ENCODE measurements around the gene PUM2. TPM values are rescaled to one million over a fixed set of nuclear protein-coding genes. Genes with fewer than 3 reads are reported as not detected.
A peak's percentile ranks its signal among the peaks of the same experiment; 100 is the strongest.

The PUM2 gene
- total and polyA plus RNA-seq, 2 of the 13 experiments (the other 11 are each of a cell fraction or from before 2014, with no cell fraction given) = 69.6 to 69.8 TPM

- 0 out of 2 replicates have a peak, but pooled peaks have one; percentile 29 for TF ChIP-seq TFAP4 (IDR thresholded peaks at IDR 0.05; ENCODE audit: borderline replicate concordance, low read depth)
- no peak for TF ChIP-seq GABPA (IDR thresholded peaks at IDR 0.05; ENCODE audit: low read depth, low read length)
- TF ChIP-seq GABPA (CRISPR knock-in tag; IDR thresholded peaks at IDR 0.05; ENCODE audit: low read depth) = 0 out of 2 replicates have a peak, but pooled peaks have one; percentile 7
- 0 out of 2 replicates have a peak, but pooled peaks have one; percentile 15 for TF ChIP-seq HNF1B (CRISPR knock-in tag; IDR thresholded peaks at IDR 0.05)
- no peak for TF ChIP-seq FLYWCH1 (CRISPR knock-in tag; IDR thresholded peaks at IDR 0.05)
- TF ChIP-seq ZMAT3 (CRISPR knock-in tag; conservative IDR thresholded peaks at IDR 0.05) = 0 out of 2 replicates have a peak, but pooled peaks have one; percentile 4
- no peak for TF ChIP-seq NCOA2 (CRISPR knock-in tag; IDR thresholded peaks at IDR 0.05)
- TF ChIP-seq ZNF597 (CRISPR knock-in tag; IDR thresholded peaks at IDR 0.05) = no peak
- peak; percentile 34; the same call in 1 of the 2 replicates for TF ChIP-seq ZNF619 (CRISPR knock-in tag; IDR thresholded peaks at IDR 0.05)
- TF ChIP-seq KMT2A (CRISPR knock-in tag; IDR thresholded peaks at IDR 0.05) = peak; percentile 15; the same call in 1 of the 2 replicates
- TF ChIP-seq JUN (CRISPR knock-in tag; IDR thresholded peaks at IDR 0.05) = no peak
- no peak for TF ChIP-seq ZNF788 (CRISPR knock-in tag; IDR thresholded peaks at IDR 0.05; ENCODE audit: borderline replicate concordance)
- 0 out of 2 replicates have a peak, but pooled peaks have one; percentile 4 for TF ChIP-seq ZNF33B (CRISPR knock-in tag; IDR thresholded peaks at IDR 0.05)
- 0 out of 2 replicates have a peak, but pooled peaks have one; percentile 39 for TF ChIP-seq PHF21A (CRISPR knock-in tag; IDR thresholded peaks at IDR 0.05)
- no peak for TF ChIP-seq KAT8 (CRISPR knock-in tag; IDR thresholded peaks at IDR 0.05)
- peak; percentile 54 for TF ChIP-seq ZNF687 (CRISPR knock-in tag; IDR thresholded peaks at IDR 0.05)
- TF ChIP-seq ZNF605 (CRISPR knock-in tag; IDR thresholded peaks at IDR 0.05) = peak; percentile 41
- peak; percentile 5; the same call in 1 of the 2 replicates for TF ChIP-seq ISL2 (CRISPR knock-in tag; IDR thresholded peaks at IDR 0.05)
- TF ChIP-seq ARID4A (CRISPR knock-in tag; IDR thresholded peaks at IDR 0.05; ENCODE audit: borderline replicate concordance) = 0 out of 2 replicates have a peak, but pooled peaks have one; percentile 28
Measured at GRCh38 chr2:20208476-20208859, 142.2 kb downstream of the PUM2 start (continued).
